ENCODE results near the gene VAPB. TPM values are rescaled to one million over a fixed set of nuclear protein-coding genes. Genes with fewer than 3 reads are reported as not detected.

Gene VAPB
- total RNA-seq (10 to 100 TPM; 37.6 to 40.1 TPM), polyA plus RNA-seq (10 to 100 TPM; 27.6 to 28.4 TPM)

GRCh38 chr20:58388882-58389323 is at the start of gene VAPB:
Gene VAPB (plus strand): TSS chr20:58389229. CDS start chr20:58389460, 231 bp downstream.
- H3K36me3 Mint-ChIP-seq: peaks cover 0 to 26% of the 10 kb centered on the region in 2 donors
- H3K4me1 Mint-ChIP-seq: peaks cover 29 to 43% (median 38%) of the 10 kb centered on the region in 4 donors
- H3K27ac Mint-ChIP-seq: peak within 1 kb of the TSS; percentile 78 to 99 (median 99)
- no peaks in the 10 kb centered on the region for H3K9me3 ChIP-seq (ENCODE audit: control insufficient read depth in 1 of 2, low read length in 2 of 2)
- intact Hi-C loops (cut with micrococcal nuclease): loop anchor here (1.0 to 5.0 kb wide), 6 partner anchors 80 to 1996 kb away; partner anchors contain the start of genes ATP5F1E, AURKA, CSTF1 and RAB22A
- peak within 1 kb of the TSS; percentile 47 to 58 for H3K4me3 ChIP-seq (ENCODE audit: low read length in 2 of 2)
- H3K27me3 ChIP-seq (ENCODE audit: insufficient read depth, low read length): no peaks in the 10 kb centered on the region
- H3K27me3 Mint-ChIP-seq: peaks cover 0 to 3% of the 10 kb centered on the region in 2 donors
- CTCF ChIA-PET (ENCODE audit: partially characterized antibody): interaction anchor here (0.6 to 1.4 kb wide), 11 partner anchors 12 to 956 kb away, joined by 3 to 7 read pairs (median 4); partner anchors contain the start of gene STX16
- peak within 1 kb of the TSS; percentile 98 for H3K27ac ChIP-seq (ENCODE audit: low read depth, low read length)
- H3K9me3 Mint-ChIP-seq: peaks cover 0 to 2% (median 0%) of the 10 kb centered on the region in 8 donors
- H3K4me1 ChIP-seq (ENCODE audit: insufficient read depth, low read length): peaks cover 46% of the 10 kb centered on the region
- no peaks in the 10 kb centered on the region for H3K36me3 ChIP-seq (ENCODE audit: insufficient read depth, low read length)
- peak; percentile 94 to 98 (median 97) for DNase-seq
- POLR2A ChIA-PET (ENCODE audit: partially characterized antibody): interaction anchor here (0.5 to 2.3 kb wide), 25 partner anchors 9 to 1997 kb away, joined by 3 to 29 read pairs (median 5); partner anchors contain the start of genes ATP5F1E, AURKA, CSTF1 and RAB22A
- H3K4me3 Mint-ChIP-seq: peak within 1 kb of the TSS; percentile 94 to 97 (median 94)

GRCh38 chr20:58339741-58340140 is 49.3 kb upstream of the VAPB start:
- H3K4me3 ChIP-seq (ENCODE audit: low read length in 2 of 2): no peak overlapping the region
- Mint-ChIP-seq H3K27me3 (no peaks in the 10 kb centered on the region), H3K9me3 (no peaks in the 10 kb centered on the region), H3K27ac (no peak overlapping the region), H3K4me1 (peaks cover 31 to 56% (median 40%) of the 10 kb centered on the region in 4 donors), H3K36me3 (peaks cover 44 to 46% of the 10 kb centered on the region in 2 donors), H3K4me3 (no peak overlapping the region)
- peaks cover 5% of the 10 kb centered on the region for H3K4me1 ChIP-seq (ENCODE audit: insufficient read depth, low read length)
- no peak for DNase-seq
- H3K27ac ChIP-seq (ENCODE audit: low read depth, low read length): no peak overlapping the region
- H3K36me3 ChIP-seq (ENCODE audit: insufficient read depth, low read length): no peaks in the 10 kb centered on the region
- H3K27me3 ChIP-seq (ENCODE audit: insufficient read depth, low read length): no peaks in the 10 kb centered on the region
- H3K9me3 ChIP-seq (ENCODE audit: control insufficient read depth in 1 of 2, low read length in 2 of 2): no peaks in the 10 kb centered on the region
- intact Hi-C loops (cut with micrococcal nuclease): no loop called here
- ChIA-PET CTCF (ENCODE audit: partially characterized antibody) (no interaction called here), POLR2A (ENCODE audit: partially characterized antibody) (no interaction called here)

GRCh38 chr20:58340151-58340550 is 48.9 kb upstream of the VAPB start:
- Histone ChIP-seq H3K27me3 (ENCODE audit: insufficient read depth, low read length) (no peaks in the 10 kb centered on the region), H3K4me3 (ENCODE audit: low read length in 2 of 2) (no peak overlapping the region), H3K9me3 (ENCODE audit: control insufficient read depth in 1 of 2, low read length in 2 of 2) (no peaks in the 10 kb centered on the region), H3K27ac (ENCODE audit: low read depth, low read length) (no peak overlapping the region), H3K4me1 (ENCODE audit: insufficient read depth, low read length) (peaks cover 5% of the 10 kb centered on the region), H3K36me3 (ENCODE audit: insufficient read depth, low read length) (peaks cover under 1% of the 10 kb centered on the region)
- H3K4me3 Mint-ChIP-seq: no peak overlapping the region
- ChIA-PET POLR2A (ENCODE audit: partially characterized antibody) (no interaction called here), CTCF (ENCODE audit: partially characterized antibody) (no interaction called here)
- H3K36me3 Mint-ChIP-seq: peaks cover 44% of the 10 kb centered on the region in 2 donors
- H3K4me1 Mint-ChIP-seq: peaks cover 31 to 53% (median 39%) of the 10 kb centered on the region in 4 donors
- H3K27ac Mint-ChIP-seq: peak overlapping the region in 2 of 7 donors; percentile 47 to 58
- intact Hi-C loops (cut with micrococcal nuclease): no loop called here
- no peak for DNase-seq
- H3K9me3 Mint-ChIP-seq: no peaks in the 10 kb centered on the region
- no peaks in the 10 kb centered on the region for H3K27me3 Mint-ChIP-seq

GRCh38 chr20:58340853-58341252 is 48.2 kb upstream of the VAPB start:
- CTCF ChIA-PET (ENCODE audit: partially characterized antibody): interaction anchor here (1.3 kb wide), 1 partner anchor 20 kb away, joined by 3 read pairs; no protein-coding TSS in a partner anchor
- Mint-ChIP-seq H3K9me3 (no peaks in the 10 kb centered on the region), H3K27ac (peak overlapping the region in 2 of 7 donors; percentile 2 to 25), H3K27me3 (no peaks in the 10 kb centered on the region), H3K4me3 (no peak overlapping the region), H3K36me3 (peaks cover 48% of the 10 kb centered on the region in 2 donors), H3K4me1 (peaks cover 28 to 49% (median 37%) of the 10 kb centered on the region in 4 donors)
- intact Hi-C loops (cut with micrococcal nuclease): no loop called here
- DNase-seq: no peak
- H3K27me3 ChIP-seq (ENCODE audit: insufficient read depth, low read length): no peaks in the 10 kb centered on the region
- H3K4me3 ChIP-seq (ENCODE audit: low read length in 2 of 2): no peak overlapping the region
- H3K4me1 ChIP-seq (ENCODE audit: insufficient read depth, low read length): peaks cover 5% of the 10 kb centered on the region
- POLR2A ChIA-PET (ENCODE audit: partially characterized antibody): no interaction called here
- peaks cover 8% of the 10 kb centered on the region for H3K36me3 ChIP-seq (ENCODE audit: insufficient read depth, low read length)
- no peaks in the 10 kb centered on the region for H3K9me3 ChIP-seq (ENCODE audit: control insufficient read depth in 1 of 2, low read length in 2 of 2)
- no peak overlapping the region for H3K27ac ChIP-seq (ENCODE audit: low read depth, low read length)

- Histone ChIP-seq H3K4me1 (ENCODE audit: insufficient read depth, low read length) (peaks cover 5% of the 10 kb centered on the region), H3K9me3 (ENCODE audit: control insufficient read depth in 1 of 2, low read length in 2 of 2) (no peaks in the 10 kb centered on the region), H3K36me3 (ENCODE audit: insufficient read depth, low read length) (peaks cover 11% of the 10 kb centered on the region), H3K27me3 (ENCODE audit: insufficient read depth, low read length) (no peaks in the 10 kb centered on the region), H3K4me3 (ENCODE audit: low read length in 2 of 2) (no peak overlapping the region), H3K27ac (ENCODE audit: low read depth, low read length) (no peak overlapping the region)
- Mint-ChIP-seq H3K27ac (no peak overlapping the region), H3K4me1 (peaks cover 23 to 44% (median 34%) of the 10 kb centered on the region in 4 donors), H3K9me3 (no peaks in the 10 kb centered on the region), H3K36me3 (peaks cover 56 to 57% of the 10 kb centered on the region in 2 donors), H3K4me3 (no peak overlapping the region), H3K27me3 (no peaks in the 10 kb centered on the region)
- CTCF ChIA-PET (ENCODE audit: partially characterized antibody): interaction anchor here (1.4 kb wide), 1 partner anchor 105 kb away, joined by 5 read pairs; no protein-coding TSS in a partner anchor
- POLR2A ChIA-PET (ENCODE audit: partially characterized antibody): interaction anchor here (0.6 kb wide), 1 partner anchor 1167 kb away, joined by 3 read pairs; no protein-coding TSS in a partner anchor
- DNase-seq: no peak
- intact Hi-C loops (cut with micrococcal nuclease): no loop called here
Measured at GRCh38 chr20:58342104-58342945, 46.7 kb upstream of the VAPB start.

GRCh38 chr20:58344741-58345140 is 44.3 kb upstream of the VAPB start:
- peaks cover 11% of the 10 kb centered on the region for H3K36me3 ChIP-seq (ENCODE audit: insufficient read depth, low read length)
- Mint-ChIP-seq H3K4me3 (no peak overlapping the region), H3K27ac (no peak overlapping the region), H3K36me3 (peaks cover 61 to 62% of the 10 kb centered on the region in 2 donors), H3K9me3 (no peaks in the 10 kb centered on the region), H3K27me3 (no peaks in the 10 kb centered on the region), H3K4me1 (peaks cover 15 to 28% (median 20%) of the 10 kb centered on the region in 4 donors)
- intact Hi-C loops (cut with micrococcal nuclease): no loop called here
- CTCF ChIA-PET (ENCODE audit: partially characterized antibody): no interaction called here
- POLR2A ChIA-PET (ENCODE audit: partially characterized antibody): no interaction called here
- no peak overlapping the region for H3K27ac ChIP-seq (ENCODE audit: low read depth, low read length)
- no peak for DNase-seq
- no peaks in the 10 kb centered on the region for H3K9me3 ChIP-seq (ENCODE audit: control insufficient read depth in 1 of 2, low read length in 2 of 2)
- no peaks in the 10 kb centered on the region for H3K27me3 ChIP-seq (ENCODE audit: insufficient read depth, low read length)
- H3K4me1 ChIP-seq (ENCODE audit: insufficient read depth, low read length): peaks cover 5% of the 10 kb centered on the region
- no peak overlapping the region for H3K4me3 ChIP-seq (ENCODE audit: low read length in 2 of 2)

- POLR2A ChIA-PET (ENCODE audit: partially characterized antibody): no interaction called here
- intact Hi-C loops (cut with micrococcal nuclease): no loop called here
- H3K27ac ChIP-seq (ENCODE audit: low read depth, low read length): no peak overlapping the region
- CTCF ChIA-PET (ENCODE audit: partially characterized antibody): interaction anchor here (1.1 kb wide), 1 partner anchor 11 kb away, joined by 3 read pairs; no protein-coding TSS in a partner anchor
- H3K27ac Mint-ChIP-seq: peak overlapping the region in 2 of 7 donors; percentile 5 to 48
- H3K36me3 ChIP-seq (ENCODE audit: insufficient read depth, low read length): peaks cover 12% of the 10 kb centered on the region
- H3K4me3 Mint-ChIP-seq: no peak overlapping the region
- H3K9me3 ChIP-seq (ENCODE audit: control insufficient read depth in 1 of 2, low read length in 2 of 2): no peaks in the 10 kb centered on the region
- H3K27me3 ChIP-seq (ENCODE audit: insufficient read depth, low read length): no peaks in the 10 kb centered on the region
- peaks cover 0 to 8% (median 4%) of the 10 kb centered on the region in 4 donors for H3K4me1 Mint-ChIP-seq
- no peak overlapping the region for H3K4me3 ChIP-seq (ENCODE audit: low read length in 2 of 2)
- DNase-seq: no peak
- H3K27me3 Mint-ChIP-seq: no peaks in the 10 kb centered on the region
- H3K4me1 ChIP-seq (ENCODE audit: insufficient read depth, low read length): no peaks in the 10 kb centered on the region
- H3K36me3 Mint-ChIP-seq: peaks cover 49 to 64% of the 10 kb centered on the region in 2 donors
- H3K9me3 Mint-ChIP-seq: no peaks in the 10 kb centered on the region
Measured at GRCh38 chr20:58349570-58349969, 39.5 kb upstream of the VAPB start.

Data from CD4-positive, alpha-beta memory T cell (primary cell).